ENCODE measurements around the gene BPHL.

Gene BPHL

DNA sequence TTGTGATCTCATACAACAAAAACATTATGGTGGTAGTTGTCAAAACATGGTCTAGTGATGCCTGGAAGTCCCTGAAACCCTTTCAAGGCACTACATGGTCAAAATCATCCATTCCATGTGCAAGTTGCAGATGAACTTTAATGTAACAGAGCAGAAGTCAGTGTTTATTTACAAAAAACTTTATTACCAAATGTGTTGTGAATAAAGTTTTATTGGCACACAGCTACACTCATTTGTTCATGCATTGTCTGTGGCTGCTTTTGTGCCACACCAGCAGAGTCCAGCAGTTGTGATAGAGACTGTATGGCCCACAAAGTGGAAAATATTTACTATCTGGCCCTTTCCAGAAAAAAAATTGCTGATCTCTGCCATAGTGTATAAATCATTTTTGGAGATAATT, 82.2 kb downstream of the BPHL start:
- TF ChIP-seq, protein P1, sequence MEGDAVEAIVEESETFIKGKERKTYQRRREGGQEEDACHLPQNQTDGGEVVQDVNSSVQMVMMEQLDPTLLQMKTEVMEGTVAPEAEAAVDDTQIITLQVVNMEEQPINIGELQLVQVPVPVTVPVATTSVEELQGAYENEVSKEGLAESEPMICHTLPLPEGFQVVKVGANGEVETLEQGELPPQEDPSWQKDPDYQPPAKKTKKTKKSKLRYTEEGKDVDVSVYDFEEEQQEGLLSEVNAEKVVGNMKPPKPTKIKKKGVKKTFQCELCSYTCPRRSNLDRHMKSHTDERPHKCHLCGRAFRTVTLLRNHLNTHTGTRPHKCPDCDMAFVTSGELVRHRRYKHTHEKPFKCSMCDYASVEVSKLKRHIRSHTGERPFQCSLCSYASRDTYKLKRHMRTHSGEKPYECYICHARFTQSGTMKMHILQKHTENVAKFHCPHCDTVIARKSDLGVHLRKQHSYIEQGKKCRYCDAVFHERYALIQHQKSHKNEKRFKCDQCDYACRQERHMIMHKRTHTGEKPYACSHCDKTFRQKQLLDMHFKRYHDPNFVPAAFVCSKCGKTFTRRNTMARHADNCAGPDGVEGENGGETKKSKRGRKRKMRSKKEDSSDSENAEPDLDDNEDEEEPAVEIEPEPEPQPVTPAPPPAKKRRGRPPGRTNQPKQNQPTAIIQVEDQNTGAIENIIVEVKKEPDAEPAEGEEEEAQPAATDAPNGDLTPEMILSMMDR (IDR thresholded peaks at IDR 0.05; ENCODE audit: borderline replicate concordance, insufficient read depth, low read depth, low read length) = no peak
- H3K4me3 ChIP-seq (ENCODE audit: low read depth, low read length) = no peak overlapping the region

DNA sequence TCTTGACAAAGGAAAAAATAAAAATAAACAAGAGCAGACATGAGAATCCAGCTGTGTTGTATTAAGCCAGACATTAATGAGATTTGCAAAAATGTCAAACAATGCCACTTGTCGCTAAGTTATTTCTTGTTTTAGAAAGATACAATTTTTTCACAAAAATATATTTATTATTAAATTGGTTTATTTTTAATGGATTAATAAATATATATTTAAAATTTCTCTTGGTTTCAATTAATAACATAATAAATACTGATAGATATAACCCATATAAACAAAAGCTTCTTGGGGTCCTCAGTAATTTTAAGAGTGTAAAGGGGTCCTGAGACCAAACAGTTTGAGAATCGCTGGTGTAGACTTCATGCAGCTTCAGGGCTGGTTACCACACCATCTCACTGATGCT, 82.9 kb downstream of the BPHL start:
- TF ChIP-seq, protein P1 (IDR thresholded peaks at IDR 0.05; ENCODE audit: borderline replicate concordance, insufficient read depth, low read depth, low read length) = no peak
- no peak overlapping the region for H3K4me3 ChIP-seq (ENCODE audit: low read depth, low read length)
